GM13977 (cell line): Measurements from ENCODE around the gene PBX2.

ENCODE experiments used
- DNase-seq: peaks from one replicate; pipeline ENCODE4 v3.0.0; 2012; ENCODE audit warnings: low spot score
- CTCF ChIP-seq: IDR thresholded peaks from 2 replicates; pipeline ENCODE4 v1.5.1; 2012; ENCODE audit warnings: mild to moderate bottlenecking, control low read depth; ENCODE audit not compliant: insufficient read depth; ENCODE audit errors: extremely low read depth, missing control alignments
- in situ Hi-C: fragments of 300-500 bp; cut with MboI; formaldehyde crosslinking; loops from one replicate; pipeline ENCODE4 v1.12.0; 2022; ENCODE audit warnings: low sequenced_read_pairs, low pct_unique_long_range_greater_than_20kb, mixed read lengths, inconsistent platforms; ENCODE audit not compliant: unreplicated experiment

Gene PBX2

DNA sequence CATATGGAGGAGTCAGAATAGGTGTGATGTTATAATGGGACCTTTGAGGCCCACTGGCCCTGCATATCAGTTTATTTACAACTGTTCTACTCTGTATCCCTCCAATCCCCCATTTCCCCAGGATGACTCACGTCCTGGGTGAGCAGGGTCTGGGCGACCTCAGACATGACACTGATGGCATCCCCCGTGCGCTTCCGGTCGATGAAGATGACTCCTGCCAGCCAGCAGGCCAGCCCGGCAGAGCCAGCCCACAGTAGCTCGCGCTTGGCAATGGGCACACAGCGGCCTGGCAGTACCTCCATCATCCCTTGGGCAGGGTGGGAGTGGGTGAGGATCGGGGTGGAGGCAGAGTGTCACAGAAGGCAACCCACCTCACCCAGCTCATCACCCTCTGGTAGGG, 19.7 kb downstream of the PBX2 start:
- TF ChIP-seq CTCF = no peak
- in situ Hi-C loops = no loop called here
- no peak for DNase-seq

DNA sequence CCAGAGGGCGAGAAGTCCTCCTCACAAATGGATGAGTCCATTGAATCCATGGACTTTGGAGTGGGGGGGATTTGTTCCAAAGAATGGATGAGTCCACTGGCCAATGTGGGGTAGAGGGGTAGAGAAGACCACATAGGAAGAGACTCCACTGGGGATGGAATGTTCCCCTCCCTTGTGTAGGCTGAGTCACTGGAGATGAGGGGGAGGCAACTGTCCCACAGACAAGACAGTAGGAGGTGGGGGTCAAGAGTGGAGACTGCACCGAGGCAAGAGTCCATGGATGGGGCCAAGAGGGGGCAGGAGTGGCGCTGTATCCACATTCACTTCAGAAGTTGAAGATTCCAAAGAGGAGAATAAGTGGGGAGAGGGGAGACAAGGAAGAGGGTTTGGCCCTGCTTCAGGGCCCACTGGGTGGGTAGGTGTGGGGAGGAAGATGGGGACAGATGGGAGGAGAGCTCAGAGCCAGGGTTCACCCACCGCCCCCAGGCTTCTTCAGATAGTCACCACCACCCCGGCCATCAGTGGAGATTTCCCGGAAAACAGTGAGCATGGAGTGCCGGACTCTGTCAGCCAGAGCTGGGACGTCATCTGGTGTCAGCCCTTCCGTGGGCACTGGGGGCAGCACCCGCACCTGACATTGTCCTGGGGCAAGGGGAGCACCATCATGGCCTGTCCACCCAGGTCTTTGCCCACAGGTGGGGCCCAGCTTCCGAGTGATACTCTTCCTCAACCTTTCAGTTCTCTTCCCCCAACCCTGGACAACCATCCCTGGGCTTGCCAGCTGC, 21.0 kb downstream of the PBX2 start:
- in situ Hi-C loops = no loop called here
- DNase-seq = no peak
- no peak for TF ChIP-seq CTCF

DNA sequence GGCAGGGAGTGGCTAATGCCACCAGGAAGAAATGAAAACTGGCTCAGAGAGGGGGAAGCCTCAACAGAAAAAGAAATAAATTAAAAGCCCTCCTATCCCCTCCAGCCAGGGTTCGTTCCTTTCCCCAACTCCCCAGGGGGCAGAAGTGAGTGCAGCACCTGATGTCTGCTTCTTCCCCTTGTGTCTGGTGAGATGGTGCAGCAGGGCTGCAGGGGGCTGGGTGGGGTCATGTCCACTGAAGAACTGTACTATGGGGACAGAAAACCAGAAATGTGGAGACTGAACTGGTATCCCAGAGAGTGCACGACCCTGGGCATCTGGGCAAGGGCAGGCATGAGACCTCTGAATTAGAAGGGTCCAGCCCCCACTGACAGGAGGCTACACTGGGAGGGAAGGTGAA, 21.7 kb downstream of the PBX2 start:
- no peak for DNase-seq
- in situ Hi-C loops = no loop called here
- no peak for TF ChIP-seq CTCF

- in situ Hi-C loops = no loop called here
- TF ChIP-seq CTCF = no peak
- DNase-seq = no peak
Observed at GRCh38 chr6:32167761-32168262, 22.2 kb downstream of the PBX2 start.

- no peak for TF ChIP-seq CTCF
- in situ Hi-C loops = no loop called here
- no peak for DNase-seq
Observed at GRCh38 chr6:32167154-32167760, 22.7 kb downstream of the PBX2 start.

- TF ChIP-seq CTCF = no peak
- in situ Hi-C loops = no loop called here
- no peak for DNase-seq
Observed at GRCh38 chr6:32166411-32167061, 23.5 kb downstream of the PBX2 start.
